Activated CD4-positive, alpha-beta T cell treated with anti-CD3 and anti-CD28 coated beads, Interleukin-2, amount 50 U/mL, for 4 hours (primary cell): ENCODE measurements around the gene AATK.
"Not testable (repeated sequence)": the region's sequence is repeated elsewhere in the genome, so short reads cannot be mapped to it uniquely, and the experiment has no call there.

Experiments
- DNase-seq, 2 experiments: peaks; one replicate each; pipeline ENCODE4 v3.0.0-alpha.2; 2020

Gene AATK

GRCh38 chr17:81159611-81160265 lies 6.3 kb downstream of the AATK start:
- DNase-seq, result no peak

GRCh38 chr17:81158688-81159590 lies 7.1 kb downstream of the AATK start:
- DNase-seq, result no peak

DNA sequence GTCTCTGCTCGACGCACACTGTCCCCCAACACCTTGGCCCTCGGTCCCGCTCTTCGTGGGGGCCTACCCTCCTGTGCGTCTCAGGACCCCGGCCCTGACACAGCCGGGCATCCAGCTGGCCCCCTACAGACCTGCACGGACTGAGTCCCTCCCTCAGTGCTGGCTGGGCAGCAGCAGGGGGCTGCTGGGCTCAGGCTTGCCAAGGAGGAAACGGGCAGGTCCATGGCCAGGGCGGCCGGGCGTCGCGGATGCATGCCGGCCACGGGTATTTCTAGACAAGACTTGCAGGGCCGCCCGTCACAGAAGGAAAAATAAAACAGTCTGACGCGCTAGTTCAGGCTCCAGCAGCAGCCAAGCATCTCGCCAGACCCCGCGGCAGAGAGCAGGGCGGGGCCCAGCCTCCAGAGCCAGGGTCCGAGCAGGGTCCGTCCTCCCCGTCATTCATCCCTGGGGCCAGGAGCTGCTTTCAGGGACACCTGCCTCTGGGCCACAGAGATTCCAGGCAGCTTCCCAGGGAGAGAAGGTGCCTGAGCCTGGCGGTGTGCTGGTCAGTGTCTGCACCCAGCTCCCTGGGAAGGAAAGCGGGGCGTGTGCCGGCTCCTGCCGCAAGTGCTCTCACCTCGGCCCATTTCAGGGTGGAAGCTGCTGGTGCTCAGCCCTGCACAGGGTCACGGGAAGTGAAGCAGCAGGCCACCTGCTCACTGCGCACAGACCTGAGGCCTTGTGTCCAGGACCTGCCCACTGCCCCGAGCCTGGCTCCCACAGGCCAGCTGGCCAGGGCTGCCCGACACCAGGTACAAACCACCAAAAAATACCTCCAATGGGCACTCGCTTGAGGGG lies 8.0 kb downstream of the AATK start:
- DNase-seq, result no peak

GRCh38 chr17:81156866-81157805 lies 8.9 kb downstream of the AATK start:
- DNase-seq, result no peak

GRCh38 chr17:81154961-81155360 lies 11.1 kb downstream of the AATK start:
- no peak for DNase-seq

DNA sequence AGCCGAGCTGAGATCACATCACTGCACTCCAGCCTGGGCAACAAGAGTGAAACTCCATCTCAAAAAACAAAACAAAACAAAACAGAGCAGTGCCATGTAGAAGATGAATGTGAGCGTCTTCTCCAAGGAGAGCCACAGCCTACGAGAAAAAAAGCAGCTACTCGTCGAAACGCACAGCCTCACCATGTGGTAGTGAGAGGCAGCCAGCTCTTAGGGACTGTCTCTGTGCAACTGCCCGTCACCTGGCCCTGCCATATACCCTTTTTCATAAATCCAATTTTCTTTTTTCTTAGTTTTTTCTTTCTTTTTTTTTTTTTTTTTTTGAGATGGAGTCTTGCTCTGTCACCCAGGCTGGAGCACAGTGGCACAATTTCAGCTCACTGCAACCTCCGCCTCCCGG lies 12.0 kb downstream of the AATK start:
- DNase-seq, result not testable (repeated sequence)

- peak; percentile 25 to 34 for DNase-seq
Observed at GRCh38 chr17:81153340-81153803, 12.6 kb downstream of the AATK start.

DNA sequence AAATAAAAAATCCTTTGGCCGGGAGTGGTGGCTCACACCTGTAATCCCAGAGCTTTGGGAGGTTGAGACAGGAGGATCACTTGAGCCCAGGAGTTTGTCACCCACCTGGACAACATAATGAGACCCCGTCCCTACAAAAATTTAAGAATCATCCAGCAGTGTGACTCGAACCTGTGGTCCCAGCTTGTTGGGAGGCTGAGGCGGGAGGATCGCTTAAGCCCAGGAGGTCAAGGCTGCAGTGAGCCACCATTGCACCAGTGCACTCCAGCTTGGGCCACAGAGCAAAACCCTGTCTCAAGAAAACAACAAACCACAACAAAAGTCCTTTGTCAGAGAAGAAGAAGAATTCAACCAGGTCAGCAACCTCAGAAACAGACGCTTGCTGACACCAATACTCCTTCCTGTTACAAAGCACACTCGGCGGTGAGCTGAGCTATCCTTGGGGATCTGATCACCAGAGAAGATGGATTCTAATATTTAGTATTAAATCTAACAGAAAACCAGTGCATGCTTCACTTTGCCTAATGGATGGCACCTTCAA lies 13.7 kb downstream of the AATK start:
- DNase-seq, result no peak

GRCh38 chr17:81151278-81151677 lies 14.7 kb downstream of the AATK start:
- DNase-seq, result no peak

- DNase-seq, result no peak
Observed at GRCh38 chr17:81150377-81151077, 15.5 kb downstream of the AATK start.

DNA sequence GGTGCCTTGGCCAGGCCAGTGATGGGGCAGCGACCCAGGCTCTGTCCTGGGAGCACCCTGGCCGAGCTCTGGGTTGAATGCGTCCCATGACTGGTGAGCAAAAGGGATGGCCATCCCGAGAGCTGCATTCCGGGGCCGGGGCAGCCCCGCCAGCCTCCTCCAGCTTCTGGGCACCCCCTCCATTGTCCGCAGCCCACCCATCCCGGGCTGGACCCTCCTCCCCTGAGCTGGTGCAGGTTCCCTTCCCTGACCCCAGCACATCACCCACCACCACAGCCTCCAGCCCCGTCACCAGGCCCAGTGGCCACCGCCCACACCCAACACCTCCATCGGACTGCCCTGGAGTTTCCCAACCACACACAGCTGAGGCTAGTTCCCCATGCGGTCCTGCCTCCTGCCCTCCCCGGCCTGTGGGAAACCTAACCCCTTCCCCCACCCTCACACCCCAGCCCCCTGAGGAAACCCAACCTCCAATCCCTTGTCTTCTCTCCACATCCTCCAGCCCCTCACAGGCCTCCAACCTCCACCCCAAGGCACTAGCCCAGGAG lies 17.0 kb downstream of the AATK start:
- DNase-seq, result no peak

DNA sequence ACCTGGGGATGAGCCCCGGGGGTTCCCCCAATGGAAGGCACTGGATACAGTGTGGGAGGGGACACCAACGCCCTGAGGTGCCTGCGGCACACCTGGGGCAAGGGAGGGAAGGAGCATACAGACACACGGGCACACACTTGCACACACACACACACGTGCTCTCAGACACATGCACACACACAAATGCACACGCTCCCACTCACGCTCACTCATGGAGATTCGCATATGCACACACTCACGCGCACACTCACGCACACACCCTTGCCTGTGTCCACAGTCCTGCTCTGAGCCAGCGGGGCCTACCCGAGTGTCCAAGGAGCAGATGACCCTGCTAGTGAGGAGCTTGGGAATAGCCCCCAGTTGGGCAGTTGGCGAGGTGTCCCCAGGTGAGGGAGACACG lies 17.4 kb downstream of the AATK start:
- DNase-seq, result no peak

DNA sequence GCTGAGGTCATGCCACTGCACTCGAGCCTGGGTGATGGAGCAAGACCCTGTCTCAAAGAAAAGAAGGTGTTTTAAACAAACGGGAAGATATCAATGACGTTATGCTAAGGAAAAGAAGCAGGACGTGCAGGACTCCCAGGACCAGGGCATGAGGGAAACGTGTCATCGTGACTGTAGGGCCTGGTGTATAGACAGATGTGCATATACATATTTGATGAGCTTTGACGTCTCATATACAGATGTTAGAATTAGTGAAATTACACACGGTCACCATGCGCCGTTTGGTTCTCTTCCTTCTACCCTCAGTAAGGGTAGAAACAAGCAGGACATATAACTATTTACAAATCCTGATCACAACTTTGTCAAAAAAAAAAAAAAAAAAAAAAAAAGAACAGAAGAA lies 18.3 kb downstream of the AATK start:
- no peak for DNase-seq

DNA sequence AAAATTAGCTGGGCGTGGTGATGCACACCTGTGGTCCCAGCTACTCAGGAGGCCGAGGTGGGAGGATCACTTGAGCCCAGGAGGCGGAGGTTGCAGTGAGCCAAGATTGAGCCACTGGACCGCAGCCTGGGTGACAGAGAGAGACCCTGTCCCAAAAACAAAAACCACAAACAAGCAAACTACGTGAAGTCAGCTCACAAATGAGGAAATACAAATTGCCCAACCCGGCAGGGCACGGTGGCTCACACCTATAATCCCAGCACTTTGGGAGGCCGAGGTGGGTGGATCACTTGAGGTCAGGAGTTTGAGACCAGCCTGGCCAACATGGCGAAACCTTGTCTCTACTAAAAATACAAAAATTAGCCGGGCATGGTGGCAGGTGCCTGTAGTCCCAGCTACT lies 19.8 kb downstream of the AATK start:
- DNase-seq, result not testable (repeated sequence)

DNA sequence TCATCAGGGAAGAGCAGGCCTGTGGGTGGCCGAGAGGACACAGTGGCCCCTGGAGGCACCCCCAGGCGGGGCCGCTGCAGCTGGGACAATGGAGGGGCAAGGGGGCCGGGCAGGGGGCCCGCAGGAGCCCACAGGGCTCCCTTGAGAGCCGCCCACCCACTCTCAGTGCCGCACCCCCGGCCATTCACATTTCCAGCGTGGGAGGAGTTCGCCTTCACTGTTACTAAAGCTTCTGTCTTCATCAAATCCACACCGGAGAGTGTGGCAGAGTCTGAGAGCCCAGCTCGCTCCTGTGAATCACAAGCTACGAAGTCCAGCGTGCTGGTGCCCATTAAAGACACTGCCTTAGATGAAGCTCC lies 21.6 kb downstream of the AATK start:
- DNase-seq, result no peak

GRCh38 chr17:81143717-81144422 lies 22.2 kb downstream of the AATK start:
- no peak for DNase-seq

- DNase-seq, result no peak
Observed at GRCh38 chr17:81143200-81143527, 22.9 kb downstream of the AATK start.

DNA sequence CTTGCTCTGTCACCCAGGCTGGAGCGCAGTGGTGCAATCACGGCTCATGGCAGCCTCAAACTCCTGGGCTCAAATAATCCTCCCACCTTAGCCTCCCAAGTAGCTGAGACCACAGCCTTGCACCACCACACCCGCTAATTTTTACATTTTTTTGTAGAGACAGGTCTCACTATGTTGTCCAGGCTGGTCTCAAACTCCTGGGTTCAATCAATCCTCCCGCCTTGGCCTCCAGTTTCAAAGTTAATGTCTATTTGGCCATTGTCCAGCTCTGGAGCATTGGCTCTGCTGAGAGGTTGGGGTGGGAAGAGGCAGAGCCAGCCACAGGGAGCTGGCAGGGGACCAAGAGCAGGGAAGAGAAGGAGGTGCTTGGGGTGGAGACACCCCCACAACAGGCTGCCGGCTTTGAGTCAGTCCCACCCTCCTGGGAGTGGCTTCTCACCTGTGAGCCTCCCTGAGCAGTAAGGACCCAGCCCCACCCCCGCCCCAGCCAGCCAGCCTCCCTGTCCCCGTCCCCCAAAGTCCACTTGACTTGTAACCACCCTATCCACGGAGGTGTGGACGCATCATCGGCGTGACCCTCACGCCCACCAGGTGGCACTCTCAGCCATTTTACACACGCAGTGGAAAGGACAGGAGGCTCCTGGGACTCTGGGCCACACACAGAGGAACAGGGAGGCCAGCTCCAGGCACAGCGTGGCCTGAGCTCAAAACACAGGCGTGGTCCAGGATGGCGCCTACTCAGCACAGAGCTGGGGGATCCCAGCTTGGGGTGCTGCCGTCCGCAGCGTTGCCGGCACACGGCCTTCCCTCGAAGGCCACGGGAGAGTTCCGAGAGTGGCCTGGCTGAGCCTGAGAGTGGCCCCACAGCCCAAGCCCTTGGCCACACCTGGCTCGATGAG lies 23.5 kb downstream of the AATK start:
- peak; percentile 60 to 63 for DNase-seq

DNA sequence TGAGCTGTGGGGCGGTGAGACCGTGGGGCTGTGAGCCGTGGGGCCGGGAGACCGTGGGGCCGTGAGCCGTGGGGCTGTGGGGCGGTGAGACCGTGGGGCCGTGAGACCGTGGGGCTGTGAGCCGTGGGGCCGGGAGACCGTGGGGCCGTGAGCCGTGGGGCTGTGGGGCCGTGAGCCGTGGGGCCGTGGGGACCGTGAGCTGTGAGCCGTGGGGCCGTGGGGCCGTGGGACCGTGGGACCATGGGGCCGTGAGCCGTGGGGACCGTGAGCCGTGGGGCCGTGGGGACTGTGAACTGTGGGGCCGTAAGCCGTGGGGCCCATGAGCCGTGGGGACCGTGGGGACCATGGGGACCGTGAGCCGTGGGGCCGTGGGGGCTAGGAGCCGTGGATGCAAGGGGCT lies 25.3 kb downstream of the AATK start:
- DNase-seq, result no peak
